Testis (tissue), 5 donors: ENCODE data around the gene EAPP. TPM values are rescaled to one million over a fixed set of nuclear protein-coding genes. Genes with fewer than 3 reads are reported as not detected.
A peak's percentile ranks its signal among the peaks of the same experiment; 100 is the strongest.

Source experiments
- DNase-seq: peaks from one replicate; pipeline ENCODE4 v3.0.0-alpha.2; 2019
- H3K27ac ChIP-seq, 2 donors: fragments of 200-600 bp; sonication (generic); one replicate each; pipeline ENCODE4 v1.5.1; 2019
- H3K27me3 ChIP-seq: fragments of 200-600 bp; sonication (generic); one replicate; pipeline ENCODE4 v1.5.1; 2019
- H3K36me3 ChIP-seq: fragments of 200-600 bp; sonication (generic); one replicate; pipeline ENCODE4 v1.5.1; 2017; ENCODE audit warnings: low read depth; ENCODE audit errors: missing control alignments
- H3K4me1 ChIP-seq: fragments of 200-600 bp; sonication (generic); one replicate; pipeline ENCODE4 v1.5.1; 2019
- H3K4me3 ChIP-seq, 2 donors: fragments of 200-600 bp; sonication (generic); one replicate each; pipeline ENCODE4 v1.5.1; 2017 to 2019
- H3K9me3 ChIP-seq: fragments of 200-600 bp; sonication (generic); one replicate; pipeline ENCODE4 v1.5.1; 2017
- POLR2A ChIP-seq: fragments of 450-650 bp; IDR thresholded peaks from one replicate; pipeline ENCODE4 v1.6.1; 2017; ENCODE audit warnings: antibody characterized with exemption, mild to moderate bottlenecking, moderate library complexity
- WGBS, 2 donors: methylation state at CpG; one replicate each; pipeline ENCODE4 v1.1.5; 2018; 5-methylcytosine and 5-hydroxymethylcytosine counted together
- intact Hi-C: fragments of 100-400 bp; cut with DNase I; formaldehyde crosslinking; loops from one replicate; pipeline ENCODE4 v1.15.1; 2023; ENCODE audit warnings: low total_unique reads
- long read RNA-seq, 2 donors: transcript quantifications; one replicate each; lab custom pipeline, GENCODE V29; 2026
- polyA plus RNA-seq: library from polyadenylated mRNA; stranded (reverse); fragments of 350-450 nt; fragmentation: Illumina TruSeq; extraction: RNeasy Lipid Tissue Mini Kit (QIAGEN cat#74804); gene quantifications from one replicate; pipeline ENCODE4 v1.2.3, GENCODE V29; 2014; ENCODE audit warnings: low read depth, low replicate concordance; ENCODE audit not compliant: insufficient read depth
- total RNA-seq, 2 donors: library from RNA; depleted of rRNA; stranded (reverse); fragments of >200 nt; gene quantifications; one replicate each; pipeline ENCODE4 v1.2.3, GENCODE V29; 2016
- TF ChIP-seq, protein P1 (sequence below), 3 experiments: fragments of 450-650 bp in 2 of 3; fragments of 200-600 bp in 1 of 3; sonication (generic) in 1 of 3; IDR thresholded peaks; one replicate each; pipeline ENCODE4 v1.5.1; 2016 to 2019; ENCODE audit warnings: antibody characterized with exemption in 3 of 3, mild to moderate bottlenecking in 2 of 3, moderate library complexity in 1 of 3

EAPP gene, protein sequence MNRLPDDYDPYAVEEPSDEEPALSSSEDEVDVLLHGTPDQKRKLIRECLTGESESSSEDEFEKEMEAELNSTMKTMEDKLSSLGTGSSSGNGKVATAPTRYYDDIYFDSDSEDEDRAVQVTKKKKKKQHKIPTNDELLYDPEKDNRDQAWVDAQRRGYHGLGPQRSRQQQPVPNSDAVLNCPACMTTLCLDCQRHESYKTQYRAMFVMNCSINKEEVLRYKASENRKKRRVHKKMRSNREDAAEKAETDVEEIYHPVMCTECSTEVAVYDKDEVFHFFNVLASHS
- total RNA-seq (10 to 100 TPM; 33.1 to 38.0 TPM), polyA plus RNA-seq (46.9 TPM)
- long read RNA-seq, donor 1, transcript EAPP-201 (6 exons, 1,321 nt): major isoform, 27 of 44 reads
- long read RNA-seq, donor 1, partial matches to known transcripts: 12 of 44 reads
- long read RNA-seq, donor 1, other reads (novel, unspliced or antisense): 0 of 44 reads
- long read RNA-seq, donor 2, transcript EAPP-201 (6 exons, 1,321 nt): major isoform, 14 of 25 reads
- long read RNA-seq, donor 2, partial matches to known transcripts: 7 of 25 reads
- long read RNA-seq, donor 2, other reads (novel, unspliced or antisense): 0 of 25 reads

DNA sequence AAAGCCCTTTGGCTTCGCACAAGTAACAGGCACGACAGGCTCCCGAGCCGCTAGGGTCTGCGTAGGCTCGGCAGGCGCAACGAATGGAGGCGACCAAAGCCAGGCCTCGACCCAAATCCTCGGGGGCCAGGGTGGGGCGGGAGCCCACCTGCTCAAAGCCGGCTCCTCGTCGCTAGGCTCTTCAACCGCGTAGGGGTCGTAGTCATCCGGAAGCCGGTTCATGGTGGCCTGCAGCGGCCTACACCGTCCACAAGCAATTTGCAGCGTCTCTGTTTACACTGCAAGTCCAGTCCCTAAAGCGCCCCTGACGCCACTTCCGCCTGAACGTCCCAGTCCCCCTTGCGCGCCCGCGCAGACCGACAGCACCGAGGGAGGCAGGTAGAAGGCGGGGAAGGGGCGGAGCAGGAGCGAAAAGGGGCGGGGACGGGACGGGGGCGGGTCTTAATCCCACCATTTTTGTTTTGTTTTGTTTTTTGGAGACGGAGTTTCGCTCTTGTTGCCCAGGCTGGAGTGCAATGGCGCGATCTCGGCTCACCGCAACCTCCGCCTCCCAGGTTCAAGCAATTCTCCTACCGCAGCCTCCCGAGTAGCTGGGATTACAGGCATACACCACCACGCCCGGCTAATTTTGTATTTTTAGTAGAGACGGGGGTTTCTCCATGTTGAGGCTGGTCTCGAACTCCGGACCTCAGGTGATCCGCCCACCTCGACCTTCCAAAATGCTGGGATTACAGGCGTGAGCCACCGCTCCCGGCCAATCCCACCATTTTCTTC is at the start of gene EAPP:
Gene EAPP, minus strand, starts transcription at position 295 of the 774 bp plus-strand sequence. Its CDS starts 73 bp downstream, at position 222.
- no peaks in the 10 kb centered on the region for H3K9me3 ChIP-seq
- H3K27ac ChIP-seq: peak within 1 kb of the TSS; percentile 79 to 94
- intact Hi-C loops: no loop called here
- peak within 1 kb of the TSS; percentile 73 to 91 for H3K4me3 ChIP-seq
- no peaks in the 10 kb centered on the region for H3K27me3 ChIP-seq
- DNase-seq: peak; percentile 99
- WGBS, 2 donors: 3 to 4% methylated on average over 19 to 53 of the region's 59 CpGs
- TF ChIP-seq, protein P1, sequence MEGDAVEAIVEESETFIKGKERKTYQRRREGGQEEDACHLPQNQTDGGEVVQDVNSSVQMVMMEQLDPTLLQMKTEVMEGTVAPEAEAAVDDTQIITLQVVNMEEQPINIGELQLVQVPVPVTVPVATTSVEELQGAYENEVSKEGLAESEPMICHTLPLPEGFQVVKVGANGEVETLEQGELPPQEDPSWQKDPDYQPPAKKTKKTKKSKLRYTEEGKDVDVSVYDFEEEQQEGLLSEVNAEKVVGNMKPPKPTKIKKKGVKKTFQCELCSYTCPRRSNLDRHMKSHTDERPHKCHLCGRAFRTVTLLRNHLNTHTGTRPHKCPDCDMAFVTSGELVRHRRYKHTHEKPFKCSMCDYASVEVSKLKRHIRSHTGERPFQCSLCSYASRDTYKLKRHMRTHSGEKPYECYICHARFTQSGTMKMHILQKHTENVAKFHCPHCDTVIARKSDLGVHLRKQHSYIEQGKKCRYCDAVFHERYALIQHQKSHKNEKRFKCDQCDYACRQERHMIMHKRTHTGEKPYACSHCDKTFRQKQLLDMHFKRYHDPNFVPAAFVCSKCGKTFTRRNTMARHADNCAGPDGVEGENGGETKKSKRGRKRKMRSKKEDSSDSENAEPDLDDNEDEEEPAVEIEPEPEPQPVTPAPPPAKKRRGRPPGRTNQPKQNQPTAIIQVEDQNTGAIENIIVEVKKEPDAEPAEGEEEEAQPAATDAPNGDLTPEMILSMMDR (IDR thresholded peaks at IDR 0.05): no peak
- TF ChIP-seq POLR2A: peak; percentile 77
- peaks cover 14% of the 10 kb centered on the region for H3K4me1 ChIP-seq
- no peaks in the 10 kb centered on the region for H3K36me3 ChIP-seq

DNA sequence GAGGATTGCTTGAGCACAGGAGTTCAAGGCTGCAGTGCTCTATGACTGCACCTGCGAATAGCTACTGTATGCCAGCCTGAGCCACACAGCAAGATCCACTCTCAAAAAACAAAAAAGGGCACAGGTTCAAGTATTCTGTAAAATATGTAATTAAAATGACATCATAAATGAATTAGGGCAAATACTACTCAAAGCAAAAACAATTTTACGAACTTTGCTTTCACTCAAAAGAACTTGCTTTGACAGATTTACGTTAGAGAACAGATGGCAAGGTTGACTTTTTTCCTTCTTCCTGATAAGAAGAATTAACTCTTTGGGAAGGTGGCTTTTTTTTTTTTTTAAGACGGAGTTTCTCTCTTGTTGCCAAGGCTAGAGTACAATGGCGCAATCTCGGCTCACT is 44.0 kb upstream of the EAPP start:
- intact Hi-C loops: no loop called here
- 79 to 83% methylated on average over 6 of the region's 6 CpGs for WGBS, 2 donors
- no peaks in the 10 kb centered on the region for H3K36me3 ChIP-seq

DNA sequence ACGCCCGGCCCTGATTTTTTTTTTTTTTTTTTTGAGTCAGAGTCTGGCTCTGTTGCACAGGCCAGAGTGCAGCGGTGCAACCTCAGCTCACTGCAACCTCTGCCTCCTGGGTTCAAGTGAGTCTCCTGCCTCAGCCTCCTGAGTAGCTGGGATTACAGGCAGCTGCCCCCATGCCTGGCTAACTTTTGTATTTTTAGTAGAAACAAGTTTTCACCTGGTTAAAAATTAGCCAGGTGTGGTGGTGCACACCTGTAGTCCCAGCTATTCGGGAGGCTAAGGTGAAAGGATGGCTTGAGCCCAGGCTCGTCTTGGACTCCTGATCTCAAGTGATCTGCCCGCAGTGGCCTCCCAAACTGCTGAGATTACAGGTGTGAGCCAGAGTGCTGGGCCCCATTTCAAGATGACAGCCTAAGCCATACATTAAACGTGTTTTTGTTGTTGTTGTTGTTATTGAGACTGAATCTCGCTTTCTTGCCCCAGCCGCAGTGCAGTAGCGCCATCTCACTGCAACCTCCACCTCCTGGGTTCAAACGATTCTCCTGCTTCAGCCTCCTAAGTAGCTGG is 42.7 kb upstream of the EAPP start:
- DNase-seq: no peak
- Histone ChIP-seq H3K9me3 (no peaks in the 10 kb centered on the region), H3K36me3 (no peaks in the 10 kb centered on the region)

More for the DNA sequence above, 44.0 kb upstream of the EAPP start:
- no peak overlapping the region for H3K27ac ChIP-seq
- TF ChIP-seq, protein P1 (IDR thresholded peaks at IDR 0.05): no peak
- TF ChIP-seq POLR2A: no peak
- H3K9me3 ChIP-seq: no peaks in the 10 kb centered on the region
- no peak overlapping the region for H3K4me3 ChIP-seq
- H3K4me1 ChIP-seq: no peaks in the 10 kb centered on the region
- no peaks in the 10 kb centered on the region for H3K27me3 ChIP-seq
- DNase-seq: no peak

DNA sequence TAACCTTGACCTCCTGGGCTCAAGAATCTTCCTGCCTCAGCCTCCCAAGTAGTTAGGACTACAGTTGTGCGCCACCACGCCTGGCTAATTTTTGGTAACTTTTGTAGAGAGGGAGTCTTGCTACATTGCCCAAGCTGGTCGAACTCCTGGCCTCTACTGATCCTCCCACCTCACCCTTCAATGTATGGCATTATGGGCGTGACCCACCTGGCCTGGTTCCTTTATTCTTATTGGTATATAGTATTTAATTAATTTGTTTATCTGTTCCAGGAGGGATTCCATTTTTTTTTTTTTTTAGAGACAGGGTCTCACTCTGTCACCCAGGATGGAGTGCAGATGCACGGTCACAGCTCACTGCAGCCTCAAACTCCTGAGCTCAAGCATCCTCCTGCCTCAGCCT is 40.9 kb upstream of the EAPP start:
- no peak for TF ChIP-seq POLR2A
- TF ChIP-seq, protein P1 (IDR thresholded peaks at IDR 0.05): no peak
- Histone ChIP-seq H3K4me3 (no peak overlapping the region), H3K9me3 (no peaks in the 10 kb centered on the region), H3K27me3 (no peaks in the 10 kb centered on the region), H3K36me3 (no peaks in the 10 kb centered on the region), H3K27ac (no peak overlapping the region), H3K4me1 (no peaks in the 10 kb centered on the region)
- DNase-seq: no peak
- intact Hi-C loops: no loop called here
- 93 to 96% methylated on average over 5 of the region's 5 CpGs for WGBS, 2 donors

More for the DNA sequence above, 42.7 kb upstream of the EAPP start:
- no peak for TF ChIP-seq POLR2A
- TF ChIP-seq, protein P1 (IDR thresholded peaks at IDR 0.05): no peak
- Histone ChIP-seq H3K27ac (no peak overlapping the region), H3K27me3 (no peaks in the 10 kb centered on the region), H3K4me1 (no peaks in the 10 kb centered on the region), H3K4me3 (no peak overlapping the region)
- WGBS, 2 donors: 98 to 99% methylated on average over 11 of the region's 11 CpGs
- intact Hi-C loops: no loop called here
